ENCODE results near the gene BANF1.

- no peak for TF ChIP-seq CTCF (conservative IDR thresholded peaks at IDR 0.05; ENCODE audit: low read depth, low read length)
- no peak for TF ChIP-seq EZH2 (IDR thresholded peaks at IDR 0.05; ENCODE audit: low read length, unreplicated experiment)
Measured at GRCh38 chr11:66046901-66047300, 44.6 kb downstream of the BANF1 start.

All from PC-3 (cell line).